ENCODE results near the gene ZFR2.
A peak's percentile ranks its signal among the peaks of the same experiment; 100 is the strongest.
"Not testable (repeated sequence)": the region's sequence is repeated elsewhere in the genome, so short reads cannot be mapped to it uniquely, and the experiment has no call there.

Gene ZFR2

GRCh38 chr19:3770136-3770999 lies 98.5 kb downstream of the ZFR2 start:
- no peak for DNase-seq (ENCODE audit: low read depth)

- DNase-seq (ENCODE audit: low read depth), result no peak
Observed at GRCh38 chr19:3769494-3769893, 99.3 kb downstream of the ZFR2 start.

- no peak for DNase-seq (ENCODE audit: low read depth)
Observed at GRCh38 chr19:3768748-3769099, 100.1 kb downstream of the ZFR2 start.

GRCh38 chr19:3768015-3768747 lies 100.7 kb downstream of the ZFR2 start:
- DNase-seq (ENCODE audit: low read depth), result no peak

- DNase-seq (ENCODE audit: low read depth), result no peak
Observed at GRCh38 chr19:3767050-3767449, 101.8 kb downstream of the ZFR2 start.

- DNase-seq (ENCODE audit: low read depth), result no peak
Observed at GRCh38 chr19:3766520-3766919, 102.3 kb downstream of the ZFR2 start.

GRCh38 chr19:3765757-3766156 lies 103.1 kb downstream of the ZFR2 start:
- DNase-seq (ENCODE audit: low read depth), result not testable (repeated sequence)

- DNase-seq (ENCODE audit: low read depth), result no peak
Observed at GRCh38 chr19:3765121-3765520, 103.7 kb downstream of the ZFR2 start.

- peak; percentile 97 for DNase-seq (ENCODE audit: low read depth)
Observed at GRCh38 chr19:3762501-3763459, 106.1 kb downstream of the ZFR2 start, which contains the start of gene MRPL54. Gene MRPL54 (plus strand): TSS chr19:3762682. CDS start chr19:3762701, 19 bp downstream.

- DNase-seq (ENCODE audit: low read depth), result no peak
Observed at GRCh38 chr19:3762130-3762473, 106.7 kb downstream of the ZFR2 start.

GRCh38 chr19:3761382-3762129 lies 107.3 kb downstream of the ZFR2 start, which contains the start of gene APBA3:
Gene APBA3 (minus strand): TSS chr19:3761692. CDS start chr19:3760264, 1,428 bp downstream.
- peak; percentile 84 for DNase-seq (ENCODE audit: low read depth)

GRCh38 chr19:3760871-3761361 lies 107.9 kb downstream of the ZFR2 start:
- DNase-seq (ENCODE audit: low read depth), result no peak

GRCh38 chr19:3759482-3760254 lies 109.2 kb downstream of the ZFR2 start:
- no peak for DNase-seq (ENCODE audit: low read depth)

GRCh38 chr19:3758297-3758696 lies 110.5 kb downstream of the ZFR2 start:
- DNase-seq (ENCODE audit: low read depth), result not testable (repeated sequence)

- not testable (repeated sequence) for DNase-seq (ENCODE audit: low read depth)
Observed at GRCh38 chr19:3757705-3758104, 111.1 kb downstream of the ZFR2 start.
